ENCODE results near the gene CEP350. TPM values are rescaled to one million over a fixed set of nuclear protein-coding genes. Genes with fewer than 3 reads are reported as not detected.

Gene CEP350
- total and polyA plus RNA-seq, 2 of the 13 experiments (the other 11 are each of a cell fraction or from before 2014, with no cell fraction given), result 7.6 to 35.9 TPM

DNA sequence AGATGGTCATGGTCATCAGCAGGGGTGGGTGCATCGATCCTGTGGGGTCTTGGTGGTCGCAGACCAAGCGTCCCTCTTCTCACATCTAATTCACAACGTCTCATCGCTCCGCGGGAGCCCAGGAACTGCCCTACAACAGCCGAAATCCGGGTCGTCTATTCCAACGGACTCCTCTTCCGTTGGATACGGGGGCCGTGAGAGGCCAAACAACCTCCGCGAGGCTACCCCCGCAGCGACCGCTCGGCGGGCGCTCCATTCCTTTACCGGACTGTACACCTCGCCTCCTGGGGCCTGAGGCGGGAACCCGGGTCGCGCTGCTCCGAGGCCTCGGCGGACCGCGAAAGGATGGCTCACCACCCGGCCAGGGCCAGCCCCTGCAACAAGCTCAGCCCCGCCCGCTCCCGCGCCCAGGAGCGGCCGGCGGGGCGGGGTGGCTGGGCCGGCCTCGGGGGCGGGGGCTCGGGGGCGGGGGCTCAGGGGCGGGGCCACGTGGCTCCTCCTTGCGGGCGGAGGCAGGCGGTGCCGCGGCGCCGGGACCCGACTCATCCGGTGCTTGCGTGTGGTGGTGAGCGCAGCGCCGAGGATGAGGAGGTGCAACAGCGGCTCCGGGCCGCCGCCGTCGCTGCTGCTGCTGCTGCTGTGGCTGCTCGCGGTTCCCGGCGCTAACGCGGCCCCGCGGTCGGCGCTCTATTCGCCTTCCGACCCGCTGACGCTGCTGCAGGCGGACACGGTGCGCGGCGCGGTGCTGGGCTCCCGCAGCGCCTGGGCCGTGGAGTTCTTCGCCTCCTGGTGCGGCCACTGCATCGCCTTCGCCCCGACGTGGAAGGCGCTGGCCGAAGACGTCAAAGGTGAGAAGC is 199.9 kb downstream of the CEP350 start, which contains the start of gene QSOX1 (continued):
- TF ChIP-seq ZNF652 (CRISPR knock-in tag; IDR thresholded peaks at IDR 0.05; ENCODE audit: borderline replicate concordance, low read depth) (no peak), POLR2G (IDR thresholded peaks at IDR 0.05; ENCODE audit: low read depth, low read length) (peak; percentile 79), MAZ (IDR thresholded peaks at IDR 0.05; ENCODE audit: borderline replicate concordance, low read depth, low read length) (peak; percentile 39; the same call in 1 of the 2 replicates), MAZ (CRISPR knock-in tag; IDR thresholded peaks at IDR 0.05; ENCODE audit: low read depth) (peak; percentile 91), SIN3A (IDR thresholded peaks at IDR 0.05; ENCODE audit: borderline replicate concordance, low read depth, low read length) (peak; percentile 15; the same call in 1 of the 2 replicates), SIN3B (IDR thresholded peaks at IDR 0.05; ENCODE audit: low read length) (no peak), PHF21A (CRISPR knock-in tag; IDR thresholded peaks at IDR 0.05) (peak; percentile 42; the same call in 1 of the 2 replicates), KDM4B (CRISPR knock-in tag; IDR thresholded peaks at IDR 0.05) (0 out of 2 replicates have a peak, but pooled peaks have one; percentile 24), HOXA3 (CRISPR knock-in tag; IDR thresholded peaks at IDR 0.05) (peak; percentile 43), ZNF747 (CRISPR knock-in tag; IDR thresholded peaks at IDR 0.05; ENCODE audit: borderline replicate concordance) (peak; percentile 74; the same call in 1 of the 2 replicates), ZNF780A (CRISPR knock-in tag; IDR thresholded peaks at IDR 0.05) (0 out of 2 replicates have a peak, but pooled peaks have one; percentile 45), NFAT5 (CRISPR knock-in tag; IDR thresholded peaks at IDR 0.05) (0 out of 2 replicates have a peak, but pooled peaks have one; percentile 12), JUN (CRISPR knock-in tag; IDR thresholded peaks at IDR 0.05) (no peak), POGZ (CRISPR knock-in tag; IDR thresholded peaks at IDR 0.05) (0 out of 2 replicates have a peak, but pooled peaks have one; percentile 16), ZZZ3 (CRISPR knock-in tag; IDR thresholded peaks at IDR 0.05; ENCODE audit: borderline replicate concordance) (no peak), MXD3 (CRISPR knock-in tag; IDR thresholded peaks at IDR 0.05) (peak; percentile 13; the same call in 1 of the 2 replicates), POLR2AphosphoS5 (IDR thresholded peaks at IDR 0.05; ENCODE audit: low read depth, low read length) (peak; percentile 77), ZNF20 (CRISPR knock-in tag; IDR thresholded peaks at IDR 0.05) (0 out of 2 replicates have a peak, but pooled peaks have one; percentile 2), CREM (IDR thresholded peaks at IDR 0.05) (0 out of 2 replicates have a peak, but pooled peaks have one; percentile 17), CREM (CRISPR knock-in tag; IDR thresholded peaks at IDR 0.05) (no peak), ZBTB7A (CRISPR knock-in tag; IDR thresholded peaks at IDR 0.05) (peak; percentile 62; the same call in 1 of the 2 replicates), ZNF124 (CRISPR knock-in tag; IDR thresholded peaks at IDR 0.05) (no peak)
- TF ChIP-seq, protein P1, sequence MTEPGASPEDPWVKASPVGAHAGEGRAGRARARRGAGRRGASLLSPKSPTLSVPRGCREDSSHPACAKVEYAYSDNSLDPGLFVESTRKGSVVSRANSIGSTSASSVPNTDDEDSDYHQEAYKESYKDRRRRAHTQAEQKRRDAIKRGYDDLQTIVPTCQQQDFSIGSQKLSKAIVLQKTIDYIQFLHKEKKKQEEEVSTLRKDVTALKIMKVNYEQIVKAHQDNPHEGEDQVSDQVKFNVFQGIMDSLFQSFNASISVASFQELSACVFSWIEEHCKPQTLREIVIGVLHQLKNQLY (CRISPR knock-in tag; IDR thresholded peaks at IDR 0.05), result no peak
- TF ChIP-seq, protein P2, sequence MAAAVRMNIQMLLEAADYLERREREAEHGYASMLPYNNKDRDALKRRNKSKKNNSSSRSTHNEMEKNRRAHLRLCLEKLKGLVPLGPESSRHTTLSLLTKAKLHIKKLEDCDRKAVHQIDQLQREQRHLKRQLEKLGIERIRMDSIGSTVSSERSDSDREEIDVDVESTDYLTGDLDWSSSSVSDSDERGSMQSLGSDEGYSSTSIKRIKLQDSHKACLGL (CRISPR knock-in tag; IDR thresholded peaks at IDR 0.05), result no peak
